ENCODE data around the gene ANGPTL7.
A peak's percentile ranks its signal among the peaks of the same experiment; 100 is the strongest.

Gene ANGPTL7

GRCh38 chr1:11194407-11195176, 5.4 kb downstream of the ANGPTL7 start:
- H3K4me3 ChIP-seq (ENCODE audit: low read length), result no peak overlapping the region
- no peak for DNase-seq (ENCODE audit: low read depth, low spot score)

- H3K4me3 ChIP-seq (ENCODE audit: low read length), result no peak overlapping the region
- DNase-seq (ENCODE audit: low read depth, low spot score), result no peak
Observed at GRCh38 chr1:11196945-11197344, 7.8 kb downstream of the ANGPTL7 start.

- DNase-seq (ENCODE audit: low read depth, low spot score), result no peak
- no peak overlapping the region for H3K4me3 ChIP-seq (ENCODE audit: low read length)
Observed at GRCh38 chr1:11197359-11197758, 8.2 kb downstream of the ANGPTL7 start.

GRCh38 chr1:11198257-11198656, 9.1 kb downstream of the ANGPTL7 start:
- H3K4me3 ChIP-seq (ENCODE audit: low read length), result no peak overlapping the region
- DNase-seq (ENCODE audit: low read depth, low spot score), result no peak

- DNase-seq (ENCODE audit: low read depth, low spot score), result no peak
- H3K4me3 ChIP-seq (ENCODE audit: low read length), result no peak overlapping the region
Observed at GRCh38 chr1:11198851-11199594, 9.9 kb downstream of the ANGPTL7 start.

- no peak for DNase-seq (ENCODE audit: low read depth, low spot score)
Observed at GRCh38 chr1:11204396-11205190, 15.4 kb downstream of the ANGPTL7 start.

GRCh38 chr1:11207898-11208611, 18.9 kb downstream of the ANGPTL7 start:
- DNase-seq (ENCODE audit: low read depth, low spot score), result no peak
- no peak overlapping the region for H3K4me3 ChIP-seq (ENCODE audit: low read length)

More at GRCh38 chr1:11204396-11205190, 15.4 kb downstream of the ANGPTL7 start:
- H3K4me3 ChIP-seq (ENCODE audit: low read length), result no peak overlapping the region

GRCh38 chr1:11211461-11211860, 22.3 kb downstream of the ANGPTL7 start:
- no peak for DNase-seq (ENCODE audit: low read depth, low spot score)
- no peak overlapping the region for H3K4me3 ChIP-seq (ENCODE audit: low read length)

- no peak for DNase-seq (ENCODE audit: low read depth, low spot score)
- H3K4me3 ChIP-seq (ENCODE audit: low read length), result no peak overlapping the region
Observed at GRCh38 chr1:11211925-11212587, 22.9 kb downstream of the ANGPTL7 start.

- no peak overlapping the region for H3K4me3 ChIP-seq (ENCODE audit: low read length)
- DNase-seq (ENCODE audit: low read depth, low spot score), result peak; percentile 5
Observed at GRCh38 chr1:11214698-11215380, 25.7 kb downstream of the ANGPTL7 start.

- no peak for DNase-seq (ENCODE audit: low read depth, low spot score)
- H3K4me3 ChIP-seq (ENCODE audit: low read length), result no peak overlapping the region
Observed at GRCh38 chr1:11215381-11216005, 26.3 kb downstream of the ANGPTL7 start.

- H3K4me3 ChIP-seq (ENCODE audit: low read length), result no peak overlapping the region
- DNase-seq (ENCODE audit: low read depth, low spot score), result no peak
Observed at GRCh38 chr1:11216074-11216473, 26.9 kb downstream of the ANGPTL7 start.

- DNase-seq (ENCODE audit: low read depth, low spot score), result peak; percentile 26
- no peak overlapping the region for H3K4me3 ChIP-seq (ENCODE audit: low read length)
Observed at GRCh38 chr1:11227106-11228077, 38.2 kb downstream of the ANGPTL7 start.

GRCh38 chr1:11229203-11229602, 40.0 kb downstream of the ANGPTL7 start:
- H3K4me3 ChIP-seq (ENCODE audit: low read length), result no peak overlapping the region
- no peak for DNase-seq (ENCODE audit: low read depth, low spot score)

- DNase-seq (ENCODE audit: low read depth, low spot score), result no peak
- no peak overlapping the region for H3K4me3 ChIP-seq (ENCODE audit: low read length)
Observed at GRCh38 chr1:11233208-11233607, 44.1 kb downstream of the ANGPTL7 start.

GRCh38 chr1:11237356-11237755, 48.2 kb downstream of the ANGPTL7 start:
- DNase-seq (ENCODE audit: low read depth, low spot score), result no peak
- H3K4me3 ChIP-seq (ENCODE audit: low read length), result no peak overlapping the region

- no peak overlapping the region for H3K4me3 ChIP-seq (ENCODE audit: low read length)
- DNase-seq (ENCODE audit: low read depth, low spot score), result no peak
Observed at GRCh38 chr1:11238311-11238710, 49.2 kb downstream of the ANGPTL7 start.

Measured in Jurkat, Clone E6-1 (cell line).